Activated CD8-positive, alpha-beta memory T cell treated with anti-CD3 and anti-CD28 coated beads, Interleukin-2, amount 10 ng/mL, durations not matched to agents 7 days and 5 days (primary cell): ENCODE results near the gene HSP90B1. TPM values are rescaled to one million over a fixed set of nuclear protein-coding genes. Genes with fewer than 3 reads are reported as not detected.

ENCODE experiments used
- total RNA-seq, 2 experiments: library from RNA; stranded (reverse); gene quantifications; one replicate each; pipeline ENCODE4 v1.2.3, GENCODE V29; 2021

The HSP90B1 gene
- total RNA-seq, 2 experiments from 2014 or later, result 324 to 489 TPM

Other genes starting within 250 kb of the HSP90B1 start
- gene NT5DC3, start 89.2 kb upstream of the HSP90B1 start, total RNA-seq, result 1 to 10 TPM; 2.7 to 5.3 TPM
- gene TDG, start 35.5 kb downstream of the HSP90B1 start, total RNA-seq, result 10 to 100 TPM; 29.4 to 46.5 TPM
- gene GLT8D2, start 119.8 kb downstream of the HSP90B1 start, total RNA-seq, result under 1 TPM; 0.40 to 0.41 TPM
- 10 to 100 TPM; 12.7 to 15.2 TPM for gene HCFC2, start 134.1 kb downstream of the HSP90B1 start, total RNA-seq
- gene NFYB, start 207.8 kb downstream of the HSP90B1 start, total RNA-seq, result 10 to 100 TPM; 23.8 to 24.2 TPM